H9 (cell line): ENCODE data around the gene TMEM244. TPM values are rescaled to one million over a fixed set of nuclear protein-coding genes. Genes with fewer than 3 reads are reported as not detected.

Source experiments
- DNase-seq: peaks from one replicate; pipeline ENCODE4 v3.0.0-alpha.2; 2017
- H2AFZ ChIP-seq: one replicate; pipeline ENCODE4 v1.6.1; 2013; ENCODE audit warnings: mild to moderate bottlenecking, low read length, control low read depth, moderate library complexity
- H2AK5ac ChIP-seq: 2 replicates; pipeline ENCODE4 v1.6.1; 2013; ENCODE audit warnings: low read length, control low read depth, mixed read lengths; ENCODE audit not compliant: insufficient read length
- H2BK120ac ChIP-seq: one replicate; pipeline ENCODE4 v1.6.1; 2013; ENCODE audit warnings: low read depth, mild to moderate bottlenecking, low read length, control low read depth, inconsistent platforms; ENCODE audit not compliant: poor library complexity, severe bottlenecking
- H2BK12ac ChIP-seq: 2 replicates; pipeline ENCODE4 v1.6.1; 2013; ENCODE audit warnings: low read length, control low read depth, mixed read lengths, low read depth; ENCODE audit not compliant: insufficient read length
- H2BK15ac ChIP-seq: 2 replicates; pipeline ENCODE4 v1.6.1; 2013; ENCODE audit warnings: low read depth, low read length, control low read depth
- H2BK20ac ChIP-seq: one replicate; pipeline ENCODE4 v1.6.1; 2013; ENCODE audit warnings: low read depth, mild to moderate bottlenecking, low read length, control low read depth, inconsistent platforms; ENCODE audit not compliant: poor library complexity, severe bottlenecking
- H2BK5ac ChIP-seq: 2 replicates; pipeline ENCODE4 v1.6.1; 2013; ENCODE audit warnings: low read length, control low read depth, mixed read lengths; ENCODE audit not compliant: insufficient read length
- H3K14ac ChIP-seq: 2 replicates; pipeline ENCODE4 v1.6.1; 2013; ENCODE audit warnings: low read length, control low read depth; ENCODE audit not compliant: insufficient read depth
- H3K18ac ChIP-seq: 2 replicates; pipeline ENCODE4 v1.6.1; 2013; ENCODE audit warnings: low read depth, mild to moderate bottlenecking, mixed read lengths, low read length, control low read depth; ENCODE audit not compliant: insufficient read length
- H3K23ac ChIP-seq: 2 replicates; pipeline ENCODE4 v1.6.1; 2013; ENCODE audit warnings: low read length, control low read depth, mixed read lengths, low read depth; ENCODE audit not compliant: insufficient read length
- H3K23me2 ChIP-seq: 2 replicates; pipeline ENCODE4 v1.6.1; 2013; ENCODE audit warnings: low read depth, mild to moderate bottlenecking, mixed read lengths, low read length, control low read depth; ENCODE audit not compliant: insufficient read length, poor library complexity, severe bottlenecking
- H3K27ac ChIP-seq: 2 replicates; pipeline ENCODE4 v1.5.1; 2013; ENCODE audit warnings: low read length, control low read depth, mixed read lengths, low read depth; ENCODE audit not compliant: insufficient read length
- H3K27me3 ChIP-seq: 2 replicates; pipeline ENCODE4 v1.6.1; 2013; ENCODE audit warnings: low read length, control low read depth, inconsistent platforms; ENCODE audit not compliant: insufficient read depth
- H3K4ac ChIP-seq: 2 replicates; pipeline ENCODE4 v1.6.1; 2013; ENCODE audit warnings: low read depth, mild to moderate bottlenecking, control low read depth, inconsistent platforms, low read length, moderate library complexity
- H3K4me1 ChIP-seq: 2 replicates; pipeline ENCODE4 v1.6.1; 2013; ENCODE audit warnings: low read length, control low read depth, inconsistent platforms; ENCODE audit not compliant: insufficient read depth
- H3K4me2 ChIP-seq: 2 replicates; pipeline ENCODE4 v1.6.1; 2013; ENCODE audit warnings: low read length, control low read depth, mixed read lengths; ENCODE audit not compliant: insufficient read length, insufficient read depth
- H3K56ac ChIP-seq: 2 replicates; pipeline ENCODE4 v1.6.1; 2013; ENCODE audit warnings: low read depth, mild to moderate bottlenecking, mixed read lengths, low read length, control low read depth; ENCODE audit not compliant: insufficient read length
- H3K79me1 ChIP-seq: 2 replicates; pipeline ENCODE4 v1.6.1; 2013; ENCODE audit warnings: low read depth, mild to moderate bottlenecking, moderate library complexity, low read length, control low read depth, inconsistent platforms; ENCODE audit not compliant: insufficient read depth, poor library complexity, severe bottlenecking
- H3K79me2 ChIP-seq: 2 replicates; pipeline ENCODE4 v1.6.1; 2013; ENCODE audit warnings: low read length, control low read depth, inconsistent platforms; ENCODE audit not compliant: insufficient read depth
- H3K9ac ChIP-seq: 2 replicates; pipeline ENCODE4 v1.6.1; 2013; ENCODE audit warnings: low read length, control low read depth, mixed read lengths; ENCODE audit not compliant: insufficient read length; ENCODE audit errors: extremely low read depth
- H3K9me3 ChIP-seq: one replicate; pipeline ENCODE4 v1.6.1; 2013; ENCODE audit warnings: low read depth, low read length, inconsistent platforms; ENCODE audit not compliant: control insufficient read depth
- H3T11ph ChIP-seq: one replicate; pipeline ENCODE4 v1.6.1; 2013; ENCODE audit warnings: mild to moderate bottlenecking, low read length, control low read depth, inconsistent platforms
- H4K20me1 ChIP-seq: one replicate; pipeline ENCODE4 v1.6.1; 2013; ENCODE audit not compliant: control insufficient read depth, insufficient read length, insufficient read depth
- H4K5ac ChIP-seq: 2 replicates; pipeline ENCODE4 v1.6.1; 2013; ENCODE audit warnings: low read depth, mild to moderate bottlenecking, mixed read lengths, low read length, control low read depth; ENCODE audit not compliant: insufficient read length
- H4K8ac ChIP-seq: replicated peaks from 2 replicates; pipeline ENCODE4 v1.6.1; 2013; ENCODE audit warnings: low read length, control low read depth, mixed read lengths, low read depth; ENCODE audit not compliant: insufficient read length
- H4K91ac ChIP-seq: 2 replicates; pipeline ENCODE4 v1.6.1; 2013; ENCODE audit warnings: low read depth, mild to moderate bottlenecking, moderate library complexity, mixed read lengths, low read length, control low read depth; ENCODE audit not compliant: insufficient read length
- H3K27ac Mint-ChIP-seq, 3 experiments: 2 replicates in 2 of 3; 3 replicates in 1 of 3; pipeline ENCODE4 v1.8.0; 2020 to 2021; ENCODE audit warnings: mixed read lengths in 3 of 3, mild to moderate bottlenecking in 1 of 3, moderate library complexity in 1 of 3
- H3K27me3 Mint-ChIP-seq: 2 replicates; pipeline ENCODE4 v1.8.0; 2021; ENCODE audit warnings: low read depth, mild to moderate bottlenecking, moderate library complexity, mixed read lengths
- H3K36me3 Mint-ChIP-seq, 3 experiments: 2 replicates in 2 of 3; 3 replicates in 1 of 3; pipeline ENCODE4 v1.8.0; 2020 to 2021; ENCODE audit warnings: low read depth in 3 of 3, mixed read lengths in 3 of 3; ENCODE audit not compliant: insufficient read depth in 1 of 3
- H3K4me1 Mint-ChIP-seq, 2 experiments: 2 replicates each; pipeline ENCODE4 v1.8.0; 2020; ENCODE audit warnings: mixed read lengths in 2 of 2
- H3K4me3 Mint-ChIP-seq, 2 experiments: 2 replicates in 1 of 2; 3 replicates in 1 of 2; pipeline ENCODE4 v1.8.0; 2020 to 2021; ENCODE audit warnings: mild to moderate bottlenecking in 2 of 2, mixed read lengths in 2 of 2, moderate library complexity in 1 of 2
- H3K9me3 Mint-ChIP-seq, 2 experiments: 2 replicates in 1 of 2; 3 replicates in 1 of 2; pipeline ENCODE4 v1.8.0; 2020; ENCODE audit warnings: mild to moderate bottlenecking in 2 of 2, mixed read lengths in 2 of 2, moderate library complexity in 1 of 2
- CTCF ChIP-seq: fragments of 200-600 bp; sonication (generic); conservative IDR thresholded peaks from 3 replicates; pipeline ENCODE4 v1.8.0; 2021; ENCODE audit warnings: antibody characterized with exemption, mild to moderate bottlenecking
- total RNA-seq: library from RNA; stranded (reverse); gene quantifications from 2 replicates; pipeline ENCODE4 v1.2.1, GENCODE V29; 2021

The TMEM244 gene
- total RNA-seq, 1 experiment from 2014 or later = not detected

- no peak overlapping the region for H3K9ac ChIP-seq
- H3K4me1 Mint-ChIP-seq = peaks cover 9 to 16% of the 10 kb centered on the region in 2 experiments
- H3K4me1 ChIP-seq = peaks cover 3% of the 10 kb centered on the region; the same call in 1 of the 2 replicates
- no peaks in the 10 kb centered on the region for H4K20me1 ChIP-seq
- no peak overlapping the region for H3T11ph ChIP-seq
- H3K27me3 ChIP-seq = no peaks in the 10 kb centered on the region
- no peak overlapping the region for H2BK20ac ChIP-seq
- no peak overlapping the region for H4K8ac ChIP-seq
- no peaks in the 10 kb centered on the region for H3K36me3 Mint-ChIP-seq
- H3K23ac ChIP-seq = no peak overlapping the region
- no peak overlapping the region for H2AFZ ChIP-seq
- no peak overlapping the region for H3K14ac ChIP-seq
- no peak overlapping the region for H3K18ac ChIP-seq
- no peak overlapping the region for H4K91ac ChIP-seq
- H3K9me3 ChIP-seq = no peaks in the 10 kb centered on the region
- no peak overlapping the region for H2BK5ac ChIP-seq
- TF ChIP-seq CTCF = no peak
- H3K27ac Mint-ChIP-seq = no peak overlapping the region
- H3K4me2 ChIP-seq = no peak overlapping the region
- no peaks in the 10 kb centered on the region for H3K23me2 ChIP-seq
- no peak overlapping the region for H2AK5ac ChIP-seq
- H3K27me3 Mint-ChIP-seq = no peaks in the 10 kb centered on the region
- no peak for DNase-seq
- no peak overlapping the region for H3K4me3 Mint-ChIP-seq
- no peaks in the 10 kb centered on the region for H3K9me3 Mint-ChIP-seq
- H3K79me1 ChIP-seq = no peaks in the 10 kb centered on the region
- H2BK12ac ChIP-seq = no peak overlapping the region
- no peak overlapping the region for H2BK120ac ChIP-seq
- no peak overlapping the region for H3K4ac ChIP-seq
- H3K27ac ChIP-seq = no peak overlapping the region
- no peak overlapping the region for H3K56ac ChIP-seq
- H2BK15ac ChIP-seq = no peak overlapping the region
- no peaks in the 10 kb centered on the region for H3K79me2 ChIP-seq
- no peak overlapping the region for H4K5ac ChIP-seq
Observed at GRCh38 chr6:129846761-129847160, 14.4 kb downstream of the TMEM244 start.
